Activated naive CD4-positive, alpha-beta T cell treated with anti-CD3 and anti-CD28 coated beads, Interleukin-2, amount 50 U/mL, for 72 hours (primary cell): ENCODE measurements around the gene IRF3. TPM values are rescaled to one million over a fixed set of nuclear protein-coding genes. Genes with fewer than 3 reads are reported as not detected.
"Not testable (repeated sequence)": the region's sequence is repeated elsewhere in the genome, so short reads cannot be mapped to it uniquely, and the experiment has no call there.

Experiments used
- ATAC-seq, 2 donors: fragments of 150-1000 bp; cut with Tn5 transposase; 2 replicates each; pipeline ENCODE4 v1.10.0; 2021; ENCODE audit warnings: mild to moderate bottlenecking in 2 of 2, moderate library complexity in 2 of 2
- DNase-seq, 2 donors: peaks; one replicate each; pipeline ENCODE4 v3.0.0; 2021 to 2022; ENCODE audit warnings: low spot score in 2 of 2
- H3K27ac Mint-ChIP-seq, 2 donors: one replicate each; pipeline ENCODE4 v1.8.0; 2022; ENCODE audit warnings: mild to moderate bottlenecking in 2 of 2, mixed read lengths in 2 of 2
- H3K36me3 Mint-ChIP-seq, 2 donors: one replicate each; pipeline ENCODE4 v1.8.0; 2022; ENCODE audit warnings: mixed read lengths in 2 of 2
- H3K9me3 Mint-ChIP-seq, 2 donors: one replicate each; pipeline ENCODE4 v1.8.0; 2022; ENCODE audit warnings: mixed read lengths in 2 of 2
- total RNA-seq, 2 donors: library from RNA; stranded (reverse); gene quantifications; one replicate each; pipeline ENCODE4 v1.2.3, GENCODE V29; 2022

IRF3 gene
- total RNA-seq, 2 donors from 2014 or later: 135 to 202 TPM

- Mint-ChIP-seq H3K36me3 (peaks cover 15 to 19% of the 10 kb centered on the region in 2 donors), H3K27ac (peak overlapping the region; percentile 99)
Observed at GRCh38 chr19:49642492-49643035, 23.1 kb downstream of the IRF3 start.

GRCh38 chr19:49641688-49642491 lies 23.8 kb downstream of the IRF3 start, which contains the start of gene SCAF1:
TSS of gene SCAF1 (plus strand) at chr19:49642209. CDS start at chr19:49645027, 2,818 bp downstream.
- Mint-ChIP-seq H3K36me3 (peaks cover 15 to 18% of the 10 kb centered on the region in 2 donors), H3K9me3 (no peaks in the 10 kb centered on the region), H3K27ac (peak within 1 kb of the TSS; percentile 99)
- DNase-seq: peak; percentile 99 to 100
- peak; percentile 69 to 75 for ATAC-seq

More at GRCh38 chr19:49642492-49643035, 23.1 kb downstream of the IRF3 start:
- H3K9me3 Mint-ChIP-seq: no peaks in the 10 kb centered on the region
- DNase-seq: no peak
- ATAC-seq: no peak

- ATAC-seq: peak; percentile 74 to 78
- Mint-ChIP-seq H3K36me3 (peaks cover 12 to 15% of the 10 kb centered on the region in 2 donors), H3K9me3 (no peaks in the 10 kb centered on the region), H3K27ac (peak within 1 kb of the TSS; percentile 99)
- peak; percentile 99 to 100 for DNase-seq
Observed at GRCh38 chr19:49640113-49640898, 25.4 kb downstream of the IRF3 start, which contains the start of gene RRAS. TSS of gene RRAS (minus strand) at chr19:49640143. CDS start at chr19:49640098, 45 bp downstream.

GRCh38 chr19:49639401-49640112 lies 26.1 kb downstream of the IRF3 start:
- ATAC-seq (no peak), DNase-seq (no peak)
- Mint-ChIP-seq H3K36me3 (peaks cover 12 to 15% of the 10 kb centered on the region in 2 donors), H3K9me3 (no peaks in the 10 kb centered on the region), H3K27ac (peak overlapping the region; percentile 61 to 86)

GRCh38 chr19:49637821-49638738 lies 27.6 kb downstream of the IRF3 start:
- peak overlapping the region in 1 of 2 donors; percentile 17 for H3K27ac Mint-ChIP-seq
- no peaks in the 10 kb centered on the region for H3K9me3 Mint-ChIP-seq
- DNase-seq (peak in 1 of 2 donors; percentile 55), ATAC-seq (no peak)
- peaks cover 12 to 15% of the 10 kb centered on the region in 2 donors for H3K36me3 Mint-ChIP-seq

- H3K9me3 Mint-ChIP-seq: no peaks in the 10 kb centered on the region
- ATAC-seq (no peak), DNase-seq (no peak)
- no peak overlapping the region for H3K27ac Mint-ChIP-seq
- H3K36me3 Mint-ChIP-seq: peaks cover 7 to 8% of the 10 kb centered on the region in 2 donors
Observed at GRCh38 chr19:49636233-49636932, 29.3 kb downstream of the IRF3 start.

GRCh38 chr19:49635530-49636232 lies 30.0 kb downstream of the IRF3 start:
- ATAC-seq (no peak), DNase-seq (no peak)
- H3K9me3 Mint-ChIP-seq: no peaks in the 10 kb centered on the region
- peak overlapping the region; percentile 55 to 57 for H3K27ac Mint-ChIP-seq
- peaks cover 3 to 5% of the 10 kb centered on the region in 2 donors for H3K36me3 Mint-ChIP-seq

- H3K27ac Mint-ChIP-seq, ATAC-seq, H3K36me3 Mint-ChIP-seq, H3K9me3 Mint-ChIP-seq, DNase-seq: not testable (repeated sequence)
Observed at GRCh38 chr19:49633273-49633672, 32.4 kb downstream of the IRF3 start.

GRCh38 chr19:49632576-49632975 lies 33.1 kb downstream of the IRF3 start:
- no peak for DNase-seq
- Mint-ChIP-seq H3K27ac (peak overlapping the region; percentile 29 to 81), H3K9me3 (no peaks in the 10 kb centered on the region), H3K36me3 (no peaks in the 10 kb centered on the region)
- no peak for ATAC-seq

- H3K9me3 Mint-ChIP-seq: no peaks in the 10 kb centered on the region
- ATAC-seq: no peak
- peak overlapping the region in 1 of 2 donors; percentile 81 for H3K27ac Mint-ChIP-seq
- H3K36me3 Mint-ChIP-seq: no peaks in the 10 kb centered on the region
- DNase-seq: no peak
Observed at GRCh38 chr19:49631610-49632192, 34.0 kb downstream of the IRF3 start.

- Mint-ChIP-seq H3K27ac (no peak overlapping the region), H3K36me3 (no peaks in the 10 kb centered on the region), H3K9me3 (no peaks in the 10 kb centered on the region)
- ATAC-seq (no peak), DNase-seq (no peak)
Observed at GRCh38 chr19:49631014-49631588, 34.6 kb downstream of the IRF3 start.

- DNase-seq (no peak), ATAC-seq (no peak)
- no peaks in the 10 kb centered on the region for H3K9me3 Mint-ChIP-seq
- H3K27ac Mint-ChIP-seq: no peak overlapping the region
- H3K36me3 Mint-ChIP-seq: no peaks in the 10 kb centered on the region
Observed at GRCh38 chr19:49629659-49630058, 36.0 kb downstream of the IRF3 start.

- Mint-ChIP-seq H3K9me3 (no peaks in the 10 kb centered on the region), H3K36me3 (no peaks in the 10 kb centered on the region), H3K27ac (no peak overlapping the region)
- ATAC-seq (no peak), DNase-seq (no peak)
Observed at GRCh38 chr19:49626226-49626625, 39.4 kb downstream of the IRF3 start.
